WTC11 (cell line): ENCODE measurements around the gene HTR4. TPM values are rescaled to one million over a fixed set of nuclear protein-coding genes. Genes with fewer than 3 reads are reported as not detected.

Experiments used
- ATAC-seq: fragments of 200-7000 bp; cut with Tn5 transposase; 2 replicates; pipeline ENCODE4 v1.10.0; 2021; ENCODE audit warnings: mild to moderate bottlenecking, moderate library complexity
- CTCF ChIA-PET: fragments of 300-600 bp; sonication (Branson Sonifier 250); formaldehyde crosslinking; loops from one replicate; lab custom pipeline; 2021; ENCODE audit warnings: antibody characterized with exemption; lab: Charles Lee
- POLR2A ChIA-PET: fragments of 350-600 bp; sonication (Branson Sonifier 250); formaldehyde crosslinking; loops from one replicate; lab custom pipeline; 2021; ENCODE audit warnings: antibody characterized with exemption; lab: Charles Lee
- DNase-seq: peaks from one replicate; pipeline ENCODE4 v3.0.0; 2021; ENCODE audit warnings: low spot score
- H3K27ac Mint-ChIP-seq: 2 replicates; pipeline ENCODE4 v1.8.0; 2021; ENCODE audit warnings: mixed read lengths
- H3K27me3 Mint-ChIP-seq: 2 replicates; pipeline ENCODE4 v1.8.0; 2021; ENCODE audit warnings: low read depth, mild to moderate bottlenecking, moderate library complexity, mixed read lengths
- H3K36me3 Mint-ChIP-seq: 2 replicates; pipeline ENCODE4 v1.8.0; 2021; ENCODE audit warnings: mixed read lengths
- H3K4me1 Mint-ChIP-seq: 2 replicates; pipeline ENCODE4 v1.8.0; 2022; ENCODE audit warnings: mixed read lengths
- H3K4me3 Mint-ChIP-seq: 2 replicates; pipeline ENCODE4 v1.8.0; 2021; ENCODE audit warnings: mild to moderate bottlenecking, moderate library complexity, mixed read lengths
- H3K9me3 Mint-ChIP-seq: 2 replicates; pipeline ENCODE4 v1.8.0; 2021; ENCODE audit warnings: mixed read lengths
- CREB1 ChIP-seq: sonication (generic); formaldehyde crosslinking; IDR thresholded peaks from 2 replicates; pipeline ENCODE4 v1.8.0; 2023; ENCODE audit warnings: mild to moderate bottlenecking, missing genetic modification reagents
- CREM ChIP-seq: sonication (generic); formaldehyde crosslinking; IDR thresholded peaks from 2 replicates; pipeline ENCODE4 v1.8.1; 2022; ENCODE audit warnings: mild to moderate bottlenecking, missing genetic modification reagents, moderate library complexity
- HMGA2 ChIP-seq: fragments of 250-450 bp; sonication (Bioruptor Pico); IDR thresholded peaks from 2 replicates; pipeline ENCODE4 v1.4.0; 2021; ENCODE audit warnings: mild to moderate bottlenecking, moderate library complexity
- MXD4 ChIP-seq: fragments of 250-450 bp; sonication (Bioruptor Pico); IDR thresholded peaks from 2 replicates; pipeline ENCODE4 v1.8.0; 2021; ENCODE audit warnings: mild to moderate bottlenecking, moderate library complexity, borderline replicate concordance
- MYBL2 ChIP-seq: sonication (generic); formaldehyde crosslinking; IDR thresholded peaks from 2 replicates; pipeline ENCODE4 v1.8.1; 2023; ENCODE audit warnings: mild to moderate bottlenecking, moderate library complexity, missing genetic modification reagents
- NR3C1 ChIP-seq: sonication (generic); formaldehyde crosslinking; conservative IDR thresholded peaks from 2 replicates; pipeline ENCODE4 v1.8.1; 2023; ENCODE audit warnings: low read depth, mild to moderate bottlenecking, missing genetic modification reagents
- SOX15 ChIP-seq: fragments of 250-450 bp; sonication (Bioruptor Pico); IDR thresholded peaks from 2 replicates; pipeline ENCODE4 v1.9.0; 2021; ENCODE audit warnings: mild to moderate bottlenecking
- TCF7 ChIP-seq: sonication (generic); formaldehyde crosslinking; IDR thresholded peaks from 2 replicates; pipeline ENCODE4 v1.8.0; 2022; ENCODE audit warnings: mild to moderate bottlenecking, low read depth, missing genetic modification reagents, moderate library complexity
- ZNF121 ChIP-seq: sonication (generic); formaldehyde crosslinking; IDR thresholded peaks from 2 replicates; pipeline ENCODE4 v1.8.0; 2023; ENCODE audit warnings: missing genetic modification reagents
- ZNF232 ChIP-seq: sonication (generic); formaldehyde crosslinking; IDR thresholded peaks from 2 replicates; pipeline ENCODE4 v1.8.0; 2022; ENCODE audit warnings: mild to moderate bottlenecking, missing genetic modification reagents
- ZNF263 ChIP-seq: sonication (generic); formaldehyde crosslinking; IDR thresholded peaks from 2 replicates; pipeline ENCODE4 v1.8.1; 2022; ENCODE audit warnings: low read depth, mild to moderate bottlenecking, moderate library complexity, missing genetic modification reagents
- ZNF671 ChIP-seq: fragments of 250-450 bp; sonication (Bioruptor Pico); IDR thresholded peaks from 2 replicates; pipeline ENCODE4 v1.8.0; 2021; ENCODE audit warnings: mild to moderate bottlenecking
- total RNA-seq: library from RNA; stranded (reverse); gene quantifications from 3 replicates; pipeline ENCODE4 v1.2.3, GENCODE V29; 2021
- TF ChIP-seq, protein P1 (sequence below): sonication (generic); formaldehyde crosslinking; conservative IDR thresholded peaks from 2 replicates; pipeline ENCODE4 v1.8.1; 2022; ENCODE audit warnings: mild to moderate bottlenecking, missing genetic modification reagents
- TF ChIP-seq, protein P2 (sequence below): fragments of 250-450 bp; sonication (Bioruptor Pico); IDR thresholded peaks from 2 replicates; pipeline ENCODE4 v1.8.0; 2021; ENCODE audit warnings: mild to moderate bottlenecking
- TF ChIP-seq, protein P3 (sequence below): sonication (generic); formaldehyde crosslinking; IDR thresholded peaks from 2 replicates; pipeline ENCODE4 v1.8.1; 2022; ENCODE audit warnings: low read depth, mild to moderate bottlenecking, moderate library complexity, missing genetic modification reagents, borderline replicate concordance
- TF ChIP-seq, protein P4 (sequence below): sonication (generic); formaldehyde crosslinking; conservative IDR thresholded peaks from 2 replicates; pipeline ENCODE4 v1.8.1; 2023; ENCODE audit warnings: mild to moderate bottlenecking, low read depth, missing genetic modification reagents, moderate library complexity

Gene HTR4
- total RNA-seq, 1 experiment from 2014 or later: not detected

- H3K27ac Mint-ChIP-seq: no peak overlapping the region
- peaks cover 40% of the 10 kb centered on the region for H3K27me3 Mint-ChIP-seq
- ChIA-PET CTCF (no interaction called here), POLR2A (no interaction called here)
- H3K36me3 Mint-ChIP-seq: no peaks in the 10 kb centered on the region
- peaks cover 7% of the 10 kb centered on the region for H3K4me1 Mint-ChIP-seq
- no peak for TF ChIP-seq ZNF121
- peak; percentile 91 for TF ChIP-seq HMGA2 (CRISPR knock-in tag)
- DNase-seq: no peak
- ATAC-seq: no peak
- no peaks in the 10 kb centered on the region for H3K9me3 Mint-ChIP-seq
- H3K4me3 Mint-ChIP-seq: no peak overlapping the region
Observed at GRCh38 chr5:148651528-148651927, 2.8 kb downstream of the HTR4 start.

DNA sequence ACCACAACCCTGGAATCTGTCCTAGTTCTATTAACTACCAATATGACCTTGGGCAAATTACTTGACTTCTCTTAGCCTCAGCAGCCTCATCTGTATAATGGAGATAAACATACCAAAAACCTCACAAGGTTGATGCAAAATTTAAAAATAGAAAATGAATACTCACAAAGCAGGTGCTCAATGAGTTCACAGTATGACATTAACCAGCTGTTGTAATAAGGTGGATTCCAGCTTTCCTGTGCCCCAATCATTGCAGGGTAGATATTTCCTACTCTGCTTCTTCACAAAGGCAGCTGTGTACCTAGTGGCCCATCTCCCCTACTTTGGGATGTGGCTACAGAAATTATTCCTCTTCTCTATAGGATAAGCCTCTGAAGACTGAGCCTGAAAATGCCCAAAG is 8.8 kb downstream of the HTR4 start:
- no peak overlapping the region for H3K4me3 Mint-ChIP-seq
- H3K27ac Mint-ChIP-seq: no peak overlapping the region
- no peaks in the 10 kb centered on the region for H3K27me3 Mint-ChIP-seq
- no peaks in the 10 kb centered on the region for H3K36me3 Mint-ChIP-seq
- TF ChIP-seq SOX15 (CRISPR knock-in tag): no peak
- no peak for TF ChIP-seq ZNF121
- no peak for TF ChIP-seq ZNF263 (CRISPR knock-in tag)
- TF ChIP-seq, protein P1, sequence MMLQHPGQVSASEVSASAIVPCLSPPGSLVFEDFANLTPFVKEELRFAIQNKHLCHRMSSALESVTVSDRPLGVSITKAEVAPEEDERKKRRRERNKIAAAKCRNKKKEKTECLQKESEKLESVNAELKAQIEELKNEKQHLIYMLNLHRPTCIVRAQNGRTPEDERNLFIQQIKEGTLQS (CRISPR knock-in tag): no peak
- TF ChIP-seq, protein P2, sequence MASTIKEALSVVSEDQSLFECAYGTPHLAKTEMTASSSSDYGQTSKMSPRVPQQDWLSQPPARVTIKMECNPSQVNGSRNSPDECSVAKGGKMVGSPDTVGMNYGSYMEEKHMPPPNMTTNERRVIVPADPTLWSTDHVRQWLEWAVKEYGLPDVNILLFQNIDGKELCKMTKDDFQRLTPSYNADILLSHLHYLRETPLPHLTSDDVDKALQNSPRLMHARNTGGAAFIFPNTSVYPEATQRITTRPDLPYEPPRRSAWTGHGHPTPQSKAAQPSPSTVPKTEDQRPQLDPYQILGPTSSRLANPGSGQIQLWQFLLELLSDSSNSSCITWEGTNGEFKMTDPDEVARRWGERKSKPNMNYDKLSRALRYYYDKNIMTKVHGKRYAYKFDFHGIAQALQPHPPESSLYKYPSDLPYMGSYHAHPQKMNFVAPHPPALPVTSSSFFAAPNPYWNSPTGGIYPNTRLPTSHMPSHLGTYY (CRISPR knock-in tag): no peak
- TF ChIP-seq TCF7 (CRISPR knock-in tag): no peak
- no peak for TF ChIP-seq MXD4 (CRISPR knock-in tag)
- TF ChIP-seq CREB1: no peak
- TF ChIP-seq, protein P3, sequence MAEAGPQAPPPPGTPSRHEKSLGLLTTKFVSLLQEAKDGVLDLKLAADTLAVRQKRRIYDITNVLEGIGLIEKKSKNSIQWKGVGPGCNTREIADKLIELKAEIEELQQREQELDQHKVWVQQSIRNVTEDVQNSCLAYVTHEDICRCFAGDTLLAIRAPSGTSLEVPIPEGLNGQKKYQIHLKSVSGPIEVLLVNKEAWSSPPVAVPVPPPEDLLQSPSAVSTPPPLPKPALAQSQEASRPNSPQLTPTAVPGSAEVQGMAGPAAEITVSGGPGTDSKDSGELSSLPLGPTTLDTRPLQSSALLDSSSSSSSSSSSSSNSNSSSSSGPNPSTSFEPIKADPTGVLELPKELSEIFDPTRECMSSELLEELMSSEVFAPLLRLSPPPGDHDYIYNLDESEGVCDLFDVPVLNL (CRISPR knock-in tag): no peak
- no peaks in the 10 kb centered on the region for H3K4me1 Mint-ChIP-seq
- ChIA-PET CTCF (no interaction called here), POLR2A (no interaction called here)
- no peaks in the 10 kb centered on the region for H3K9me3 Mint-ChIP-seq
- ATAC-seq (no peak), DNase-seq (no peak)

- H3K36me3 Mint-ChIP-seq: no peaks in the 10 kb centered on the region
- no peaks in the 10 kb centered on the region for H3K4me1 Mint-ChIP-seq
- H3K27me3 Mint-ChIP-seq: no peaks in the 10 kb centered on the region
- H3K27ac Mint-ChIP-seq: no peak overlapping the region
- H3K9me3 Mint-ChIP-seq: no peaks in the 10 kb centered on the region
- ATAC-seq: no peak
- CTCF ChIA-PET: no interaction called here
- POLR2A ChIA-PET: no interaction called here
- TF ChIP-seq ZNF671 (CRISPR knock-in tag) (no peak), NR3C1 (CRISPR knock-in tag) (no peak), MYBL2 (CRISPR knock-in tag) (no peak), ZNF232 (CRISPR knock-in tag) (no peak), CREM (CRISPR knock-in tag) (no peak)
- TF ChIP-seq, protein P4, sequence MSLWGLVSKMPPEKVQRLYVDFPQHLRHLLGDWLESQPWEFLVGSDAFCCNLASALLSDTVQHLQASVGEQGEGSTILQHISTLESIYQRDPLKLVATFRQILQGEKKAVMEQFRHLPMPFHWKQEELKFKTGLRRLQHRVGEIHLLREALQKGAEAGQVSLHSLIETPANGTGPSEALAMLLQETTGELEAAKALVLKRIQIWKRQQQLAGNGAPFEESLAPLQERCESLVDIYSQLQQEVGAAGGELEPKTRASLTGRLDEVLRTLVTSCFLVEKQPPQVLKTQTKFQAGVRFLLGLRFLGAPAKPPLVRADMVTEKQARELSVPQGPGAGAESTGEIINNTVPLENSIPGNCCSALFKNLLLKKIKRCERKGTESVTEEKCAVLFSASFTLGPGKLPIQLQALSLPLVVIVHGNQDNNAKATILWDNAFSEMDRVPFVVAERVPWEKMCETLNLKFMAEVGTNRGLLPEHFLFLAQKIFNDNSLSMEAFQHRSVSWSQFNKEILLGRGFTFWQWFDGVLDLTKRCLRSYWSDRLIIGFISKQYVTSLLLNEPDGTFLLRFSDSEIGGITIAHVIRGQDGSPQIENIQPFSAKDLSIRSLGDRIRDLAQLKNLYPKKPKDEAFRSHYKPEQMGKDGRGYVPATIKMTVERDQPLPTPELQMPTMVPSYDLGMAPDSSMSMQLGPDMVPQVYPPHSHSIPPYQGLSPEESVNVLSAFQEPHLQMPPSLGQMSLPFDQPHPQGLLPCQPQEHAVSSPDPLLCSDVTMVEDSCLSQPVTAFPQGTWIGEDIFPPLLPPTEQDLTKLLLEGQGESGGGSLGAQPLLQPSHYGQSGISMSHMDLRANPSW (CRISPR knock-in tag): no peak
- TF ChIP-seq, protein P3 (CRISPR knock-in tag): no peak
- H3K4me3 Mint-ChIP-seq: no peak overlapping the region
- DNase-seq: no peak
Observed at GRCh38 chr5:148641735-148642134, 12.6 kb downstream of the HTR4 start.
